ENCODE measurements around the gene GCN1. TPM values are rescaled to one million over a fixed set of nuclear protein-coding genes. Genes with fewer than 3 reads are reported as not detected.

The GCN1 gene
- total and polyA plus RNA-seq, 10 of the 15 experiments (the other 5 are each of a cell fraction or from before 2014, with no cell fraction given): 10.8 to 150 (median 58.3) TPM

DNA sequence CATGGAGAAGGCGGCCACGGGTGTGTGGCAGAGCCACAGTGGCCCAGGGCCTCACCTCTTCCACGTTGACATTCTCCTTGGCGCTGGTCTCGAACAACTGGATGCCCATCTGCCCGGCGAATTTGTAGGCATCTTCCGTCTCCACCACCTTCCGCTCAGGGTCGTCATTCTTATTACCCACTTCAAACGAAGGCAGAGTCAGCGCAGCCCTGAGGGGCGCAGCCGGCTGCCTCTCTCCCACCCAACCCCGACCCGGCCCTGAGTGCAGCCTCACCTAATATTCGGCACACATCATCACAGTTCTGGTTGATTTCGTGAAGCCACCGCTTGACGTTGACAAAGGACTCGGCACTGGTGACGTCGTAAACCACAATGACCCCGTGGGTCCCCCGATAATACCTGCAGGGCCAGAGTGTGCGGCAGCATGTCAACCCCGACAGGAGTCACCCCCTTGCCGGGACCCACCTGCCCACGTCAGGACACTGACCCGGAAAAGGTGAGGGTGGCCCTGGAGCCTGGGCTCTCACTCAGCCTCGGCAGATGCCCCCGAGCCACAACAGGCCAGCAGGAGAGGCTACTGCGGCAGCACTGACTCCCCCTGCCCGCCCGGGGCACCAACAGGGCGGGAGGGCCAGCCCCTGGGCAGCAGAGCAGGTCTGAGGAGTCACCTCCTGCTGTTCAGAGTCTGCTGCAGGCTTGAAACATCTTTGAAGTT lies 95.6 kb downstream of the GCN1 start:
- Histone ChIP-seq H3K4me2 (ENCODE audit: control insufficient read depth, insufficient read depth) (no peak overlapping the region), H3K4me3 (no peak overlapping the region), H3K27me3 (replicated peaks in 1 of 2; ENCODE audit: control insufficient read depth in 2 of 2, insufficient read depth in 2 of 2, low read length in 1 of 2) (no peaks in the 10 kb centered on the region), H3K79me2 (ENCODE audit: control insufficient read depth, insufficient read depth, low read length) (peaks cover 36% of the 10 kb centered on the region), H3K36me3 (ENCODE audit: control insufficient read depth in 2 of 2, insufficient read depth in 2 of 2, low read length in 1 of 2) (peaks cover 39 to 77% of the 10 kb centered on the region in 2 experiments), H3K27ac (ENCODE audit: control insufficient read depth, insufficient read depth) (no peak overlapping the region), H4K20me1 (ENCODE audit: control insufficient read depth, insufficient read depth) (no peaks in the 10 kb centered on the region; the same call in 1 of the 2 replicates), H3K9me3 (replicated peaks; ENCODE audit: control insufficient read depth, insufficient read depth, low read length) (no peaks in the 10 kb centered on the region), H3K9ac (ENCODE audit: control insufficient read depth, insufficient read depth, low read length) (no peak overlapping the region), H2AFZ (ENCODE audit: control insufficient read depth, low read depth, low read length) (no peak overlapping the region), H3K4me1 (ENCODE audit: control insufficient read depth, insufficient read depth, low read length) (peaks cover 16% of the 10 kb centered on the region)
- no peak for FAIRE-seq
- in situ Hi-C loops (cut with MboI): no loop called here
- no TSS peak for BruUV-seq (replicated peaks)
- no peak for DNase-seq (ENCODE audit: low read depth, low spot score)
- SMC1A ChIA-PET (ENCODE audit: uncharacterized antibody, unreplicated experiment): no interaction called here
- RAD21 ChIA-PET (ENCODE audit: unreplicated experiment): no interaction called here
- POLR2A ChIA-PET: no interaction called here
- intact Hi-C loops (cut with micrococcal nuclease; ENCODE audit: unreplicated experiment): no loop called here
- CTCF ChIA-PET: no interaction called here
- ATAC-seq: no peak
- no peak for TF ChIP-seq RAD51 (IDR thresholded peaks at IDR 0.05)
- TF ChIP-seq, protein P1, sequence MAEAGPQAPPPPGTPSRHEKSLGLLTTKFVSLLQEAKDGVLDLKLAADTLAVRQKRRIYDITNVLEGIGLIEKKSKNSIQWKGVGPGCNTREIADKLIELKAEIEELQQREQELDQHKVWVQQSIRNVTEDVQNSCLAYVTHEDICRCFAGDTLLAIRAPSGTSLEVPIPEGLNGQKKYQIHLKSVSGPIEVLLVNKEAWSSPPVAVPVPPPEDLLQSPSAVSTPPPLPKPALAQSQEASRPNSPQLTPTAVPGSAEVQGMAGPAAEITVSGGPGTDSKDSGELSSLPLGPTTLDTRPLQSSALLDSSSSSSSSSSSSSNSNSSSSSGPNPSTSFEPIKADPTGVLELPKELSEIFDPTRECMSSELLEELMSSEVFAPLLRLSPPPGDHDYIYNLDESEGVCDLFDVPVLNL (IDR thresholded peaks at IDR 0.05; ENCODE audit: low read depth, low read length): no peak
- TF ChIP-seq, protein P2, sequence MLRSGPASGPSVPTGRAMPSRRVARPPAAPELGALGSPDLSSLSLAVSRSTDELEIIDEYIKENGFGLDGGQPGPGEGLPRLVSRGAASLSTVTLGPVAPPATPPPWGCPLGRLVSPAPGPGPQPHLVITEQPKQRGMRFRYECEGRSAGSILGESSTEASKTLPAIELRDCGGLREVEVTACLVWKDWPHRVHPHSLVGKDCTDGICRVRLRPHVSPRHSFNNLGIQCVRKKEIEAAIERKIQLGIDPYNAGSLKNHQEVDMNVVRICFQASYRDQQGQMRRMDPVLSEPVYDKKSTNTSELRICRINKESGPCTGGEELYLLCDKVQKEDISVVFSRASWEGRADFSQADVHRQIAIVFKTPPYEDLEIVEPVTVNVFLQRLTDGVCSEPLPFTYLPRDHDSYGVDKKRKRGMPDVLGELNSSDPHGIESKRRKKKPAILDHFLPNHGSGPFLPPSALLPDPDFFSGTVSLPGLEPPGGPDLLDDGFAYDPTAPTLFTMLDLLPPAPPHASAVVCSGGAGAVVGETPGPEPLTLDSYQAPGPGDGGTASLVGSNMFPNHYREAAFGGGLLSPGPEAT (IDR thresholded peaks at IDR 0.05; ENCODE audit: low read depth): no peak
- TF ChIP-seq ETV6 (conservative IDR thresholded peaks at IDR 0.05 in 1 of 2, IDR thresholded peaks at IDR 0.05 in 1 of 2; ENCODE audit: borderline replicate concordance in 1 of 2, low read depth in 1 of 2): no peak
- no peak for TF ChIP-seq CBFB (IDR thresholded peaks at IDR 0.05; ENCODE audit: low read depth)
- TF ChIP-seq, protein P3, sequence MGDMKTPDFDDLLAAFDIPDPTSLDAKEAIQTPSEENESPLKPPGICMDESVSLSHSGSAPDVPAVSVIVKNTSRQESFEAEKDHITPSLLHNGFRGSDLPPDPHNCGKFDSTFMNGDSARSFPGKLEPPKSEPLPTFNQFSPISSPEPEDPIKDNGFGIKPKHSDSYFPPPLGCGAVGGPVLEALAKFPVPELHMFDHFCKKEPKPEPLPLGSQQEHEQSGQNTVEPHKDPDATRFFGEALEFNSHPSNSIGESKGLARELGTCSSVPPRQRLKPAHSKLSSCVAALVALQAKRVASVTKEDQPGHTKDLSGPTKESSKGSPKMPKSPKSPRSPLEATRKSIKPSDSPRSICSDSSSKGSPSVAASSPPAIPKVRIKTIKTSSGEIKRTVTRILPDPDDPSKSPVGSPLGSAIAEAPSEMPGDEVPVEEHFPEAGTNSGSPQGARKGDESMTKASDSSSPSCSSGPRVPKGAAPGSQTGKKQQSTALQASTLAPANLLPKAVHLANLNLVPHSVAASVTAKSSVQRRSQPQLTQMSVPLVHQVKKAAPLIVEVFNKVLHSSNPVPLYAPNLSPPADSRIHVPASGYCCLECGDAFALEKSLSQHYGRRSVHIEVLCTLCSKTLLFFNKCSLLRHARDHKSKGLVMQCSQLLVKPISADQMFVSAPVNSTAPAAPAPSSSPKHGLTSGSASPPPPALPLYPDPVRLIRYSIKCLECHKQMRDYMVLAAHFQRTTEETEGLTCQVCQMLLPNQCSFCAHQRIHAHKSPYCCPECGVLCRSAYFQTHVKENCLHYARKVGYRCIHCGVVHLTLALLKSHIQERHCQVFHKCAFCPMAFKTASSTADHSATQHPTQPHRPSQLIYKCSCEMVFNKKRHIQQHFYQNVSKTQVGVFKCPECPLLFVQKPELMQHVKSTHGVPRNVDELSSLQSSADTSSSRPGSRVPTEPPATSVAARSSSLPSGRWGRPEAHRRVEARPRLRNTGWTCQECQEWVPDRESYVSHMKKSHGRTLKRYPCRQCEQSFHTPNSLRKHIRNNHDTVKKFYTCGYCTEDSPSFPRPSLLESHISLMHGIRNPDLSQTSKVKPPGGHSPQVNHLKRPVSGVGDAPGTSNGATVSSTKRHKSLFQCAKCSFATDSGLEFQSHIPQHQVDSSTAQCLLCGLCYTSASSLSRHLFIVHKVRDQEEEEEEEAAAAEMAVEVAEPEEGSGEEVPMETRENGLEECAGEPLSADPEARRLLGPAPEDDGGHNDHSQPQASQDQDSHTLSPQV (IDR thresholded peaks at IDR 0.05): no peak
- TF ChIP-seq, protein P4, sequence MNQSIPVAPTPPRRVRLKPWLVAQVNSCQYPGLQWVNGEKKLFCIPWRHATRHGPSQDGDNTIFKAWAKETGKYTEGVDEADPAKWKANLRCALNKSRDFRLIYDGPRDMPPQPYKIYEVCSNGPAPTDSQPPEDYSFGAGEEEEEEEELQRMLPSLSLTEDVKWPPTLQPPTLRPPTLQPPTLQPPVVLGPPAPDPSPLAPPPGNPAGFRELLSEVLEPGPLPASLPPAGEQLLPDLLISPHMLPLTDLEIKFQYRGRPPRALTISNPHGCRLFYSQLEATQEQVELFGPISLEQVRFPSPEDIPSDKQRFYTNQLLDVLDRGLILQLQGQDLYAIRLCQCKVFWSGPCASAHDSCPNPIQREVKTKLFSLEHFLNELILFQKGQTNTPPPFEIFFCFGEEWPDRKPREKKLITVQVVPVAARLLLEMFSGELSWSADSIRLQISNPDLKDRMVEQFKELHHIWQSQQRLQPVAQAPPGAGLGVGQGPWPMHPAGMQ (IDR thresholded peaks at IDR 0.05; ENCODE audit: borderline replicate concordance): no peak
- 99% methylated on average over 36 of the region's 36 CpGs for WGBS (ENCODE audit: insufficient coverage, insufficient replicate concordance, low lambda C conversion rate, missing lambda C conversion rate)
